Activated naive CD4-positive, alpha-beta T cell treated with anti-CD3 and anti-CD28 coated beads, Interleukin-2, amount 50 U/mL, for 16 hours (primary cell): ENCODE data around the gene POT1.

ENCODE experiments used
- DNase-seq: peaks from one replicate; pipeline ENCODE4 v3.0.0-alpha.2; 2020

Gene POT1

DNA sequence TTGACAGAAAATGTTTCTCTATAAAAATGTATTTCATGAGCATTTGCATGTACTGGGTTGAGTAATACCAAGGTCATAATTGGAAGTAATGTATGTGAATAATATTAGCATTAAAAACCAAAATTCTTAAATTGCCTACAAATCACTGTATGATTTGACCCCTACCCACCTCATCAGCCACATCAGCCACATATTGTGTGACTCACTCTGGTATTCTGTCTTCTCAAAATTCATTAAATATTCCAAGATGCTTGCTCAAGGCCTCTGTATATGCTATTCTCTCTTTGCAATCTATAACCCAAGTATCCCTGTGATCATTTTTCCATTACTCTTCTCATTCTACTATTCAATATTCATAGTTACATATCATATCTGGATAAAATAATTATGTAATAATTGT, 21.4 kb downstream of the POT1 start:
- no peak for DNase-seq

DNA sequence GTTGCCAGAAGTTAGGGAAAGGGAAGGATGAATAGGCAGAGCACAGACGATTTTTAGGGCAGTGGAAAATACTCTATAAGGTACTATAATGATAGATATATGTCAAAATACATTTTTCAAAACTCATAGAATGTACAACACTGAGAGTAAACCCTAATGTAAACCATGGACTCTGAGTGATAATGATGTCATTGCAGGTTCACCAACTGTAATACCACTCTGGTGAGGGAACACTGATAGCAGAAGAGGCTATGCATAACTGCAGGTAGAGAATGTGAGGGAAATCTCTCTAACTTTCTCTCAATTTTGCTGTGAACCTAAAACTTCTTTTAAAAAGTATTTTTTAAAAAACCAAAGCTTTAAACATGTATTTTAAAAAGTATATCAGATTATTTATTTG, 22.1 kb downstream of the POT1 start:
- DNase-seq: no peak

DNA sequence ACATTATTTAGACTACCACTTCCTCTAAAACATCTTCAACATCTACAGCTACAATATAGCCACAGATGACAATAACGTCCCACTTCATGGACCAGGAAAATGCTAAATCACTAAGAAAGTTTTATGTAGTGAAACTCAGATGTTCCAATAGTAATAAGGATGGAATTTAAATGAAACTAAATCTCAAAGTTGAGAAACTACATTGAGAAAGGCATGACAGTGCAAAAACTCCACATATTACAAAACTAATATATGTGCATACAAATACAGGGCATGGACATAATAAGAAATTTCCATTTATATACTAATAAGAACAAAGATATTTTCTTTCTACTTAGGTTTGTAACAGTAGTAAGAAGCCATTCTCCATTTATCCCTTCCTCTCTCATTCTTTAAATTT, 31.1 kb downstream of the POT1 start:
- no peak for DNase-seq

DNA sequence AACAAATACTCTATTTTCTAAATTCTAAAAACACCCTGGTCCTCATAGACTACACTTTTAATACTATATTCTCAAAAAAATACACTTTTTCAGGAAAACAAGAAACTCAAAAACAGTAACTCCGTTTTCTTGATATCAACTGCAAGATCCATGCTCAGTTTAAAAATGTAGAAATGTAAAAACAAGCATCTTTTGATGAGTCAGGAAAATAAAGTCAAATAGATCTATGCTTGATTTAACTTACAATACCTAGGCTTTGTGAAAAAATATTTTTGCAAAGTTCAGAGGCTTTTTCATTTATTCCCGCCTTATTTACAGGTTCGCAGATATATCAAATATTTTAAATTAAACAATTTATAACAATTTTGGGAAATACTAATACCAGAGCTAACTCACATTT, 33.6 kb downstream of the POT1 start:
- DNase-seq: no peak

DNA sequence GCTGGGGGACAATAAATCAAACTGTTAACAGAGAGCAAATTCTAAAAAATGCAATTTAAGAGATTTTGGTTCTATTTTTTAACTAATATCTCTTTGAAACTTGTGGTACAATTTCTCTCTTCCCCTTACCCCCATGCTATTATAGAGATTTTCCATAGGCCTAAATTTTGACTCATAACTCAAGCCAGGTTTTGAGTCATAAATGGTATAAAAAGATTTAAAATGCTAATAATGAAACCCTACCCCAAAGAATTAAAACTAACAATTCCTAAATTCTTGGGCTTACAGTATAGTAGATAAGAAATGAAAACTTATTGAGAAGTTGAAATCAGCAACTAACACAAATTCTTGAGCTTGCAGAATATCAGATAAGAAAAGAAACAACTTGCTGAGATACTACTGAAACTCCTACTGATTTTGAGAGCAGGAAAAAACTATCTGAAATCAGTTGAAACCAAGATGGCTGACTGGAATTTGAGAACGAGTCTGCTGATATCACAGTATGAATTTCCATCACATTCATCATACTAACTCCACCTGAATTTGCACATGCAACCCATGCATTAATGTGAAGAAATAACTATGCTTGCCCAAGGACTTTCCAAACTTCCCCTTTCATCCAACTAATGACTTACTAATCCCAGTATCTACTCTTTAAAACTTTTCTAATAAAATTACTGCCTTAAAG, 36.3 kb downstream of the POT1 start:
- DNase-seq: no peak

DNA sequence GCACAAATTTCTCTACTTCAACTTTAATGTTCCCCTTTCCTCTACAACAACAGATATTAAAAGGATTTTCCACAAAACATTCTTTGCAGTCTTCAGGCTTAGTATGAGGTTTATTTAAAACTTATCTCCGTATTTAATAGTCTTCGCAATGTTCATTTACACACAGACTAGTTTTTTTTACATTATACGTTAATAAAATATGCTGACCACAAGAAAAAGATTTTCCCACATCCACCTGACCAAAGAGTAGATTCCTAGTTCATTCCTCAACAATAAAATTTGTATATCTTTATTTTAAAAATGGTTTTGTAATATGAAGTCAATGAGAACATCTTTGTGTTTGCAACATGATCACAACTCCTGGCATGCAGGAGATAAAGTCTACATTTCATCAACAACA, 42.4 kb downstream of the POT1 start:
- no peak for DNase-seq

DNA sequence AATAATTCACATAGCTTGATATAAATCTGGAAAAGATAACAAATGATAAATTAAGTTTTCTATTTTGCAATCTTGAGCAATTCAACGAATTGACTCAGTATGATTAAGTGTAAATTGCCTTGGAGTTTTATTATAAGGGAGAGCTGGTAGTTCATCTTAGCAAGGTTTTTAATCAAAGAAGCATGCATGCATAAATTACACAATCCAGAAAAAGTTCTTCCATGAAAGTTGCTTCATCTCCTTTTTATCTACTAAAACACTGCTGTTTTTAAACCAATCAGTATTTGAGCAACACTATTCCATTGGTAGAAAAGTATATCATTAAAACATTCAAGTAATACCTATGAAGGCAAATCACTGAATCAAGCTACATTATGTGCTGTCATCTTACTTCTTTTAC, 47.6 kb downstream of the POT1 start:
- DNase-seq: no peak

DNA sequence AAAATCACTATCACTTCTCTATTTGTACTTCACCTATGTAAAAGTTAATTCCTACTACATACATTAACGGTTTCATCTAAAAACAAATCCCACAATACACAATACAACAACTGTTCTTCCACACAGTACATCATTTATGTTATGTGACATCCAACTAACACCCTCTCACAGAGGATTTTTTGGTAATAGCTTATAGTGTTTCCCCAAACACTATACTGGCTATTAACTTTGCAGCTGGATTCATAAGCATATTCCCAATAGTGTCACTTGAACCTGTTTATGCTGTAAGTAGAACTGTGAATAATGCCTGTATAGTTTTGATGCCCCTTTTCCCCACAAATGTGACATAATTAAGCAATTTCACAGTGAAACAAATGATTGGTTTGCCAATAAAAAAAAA, 49.9 kb downstream of the POT1 start:
- DNase-seq: no peak

DNA sequence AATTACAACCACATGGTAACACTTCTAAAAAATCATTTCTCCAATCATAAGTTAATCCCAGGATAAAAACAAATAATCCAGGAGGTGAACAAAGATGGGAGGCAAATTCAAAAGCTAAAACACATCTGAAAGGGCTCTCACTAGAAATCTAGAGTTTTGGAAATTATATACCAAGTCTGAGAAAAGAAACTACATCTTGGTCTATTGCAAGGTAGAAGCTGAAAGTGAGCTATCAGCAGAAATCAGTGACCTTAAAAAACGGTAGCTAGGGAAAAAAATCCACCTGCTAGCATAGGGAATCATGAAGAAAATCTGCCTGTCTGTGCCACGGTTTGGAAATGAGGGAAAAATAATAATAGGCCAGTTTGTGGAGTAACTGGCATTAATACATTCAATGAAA, 50.5 kb downstream of the POT1 start:
- no peak for DNase-seq

DNA sequence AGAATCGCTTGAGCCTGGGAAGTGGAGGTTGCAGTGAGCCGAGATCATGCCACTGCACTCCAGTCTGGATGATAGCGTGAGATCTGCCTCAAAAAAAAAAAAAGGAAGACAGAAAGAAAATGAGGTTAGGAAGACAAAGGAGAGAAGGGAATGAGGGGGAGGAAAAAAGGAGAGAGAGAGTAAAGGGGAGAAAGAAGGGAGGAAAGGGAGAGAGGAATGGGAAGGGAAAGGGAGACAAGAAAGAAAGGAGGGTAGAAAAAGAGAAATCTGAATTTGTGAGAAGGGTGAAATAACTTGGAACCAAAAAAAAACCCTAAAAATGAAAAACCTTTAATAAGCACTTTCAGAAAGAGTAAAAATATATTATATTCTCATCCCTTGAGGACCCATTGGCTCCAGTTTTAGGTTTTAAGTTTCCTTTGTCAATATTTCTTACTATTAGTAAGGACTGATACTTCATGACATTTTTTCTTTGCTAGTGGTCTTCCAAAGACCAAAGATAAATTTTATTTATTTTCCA, 54.9 kb downstream of the POT1 start:
- no peak for DNase-seq

DNA sequence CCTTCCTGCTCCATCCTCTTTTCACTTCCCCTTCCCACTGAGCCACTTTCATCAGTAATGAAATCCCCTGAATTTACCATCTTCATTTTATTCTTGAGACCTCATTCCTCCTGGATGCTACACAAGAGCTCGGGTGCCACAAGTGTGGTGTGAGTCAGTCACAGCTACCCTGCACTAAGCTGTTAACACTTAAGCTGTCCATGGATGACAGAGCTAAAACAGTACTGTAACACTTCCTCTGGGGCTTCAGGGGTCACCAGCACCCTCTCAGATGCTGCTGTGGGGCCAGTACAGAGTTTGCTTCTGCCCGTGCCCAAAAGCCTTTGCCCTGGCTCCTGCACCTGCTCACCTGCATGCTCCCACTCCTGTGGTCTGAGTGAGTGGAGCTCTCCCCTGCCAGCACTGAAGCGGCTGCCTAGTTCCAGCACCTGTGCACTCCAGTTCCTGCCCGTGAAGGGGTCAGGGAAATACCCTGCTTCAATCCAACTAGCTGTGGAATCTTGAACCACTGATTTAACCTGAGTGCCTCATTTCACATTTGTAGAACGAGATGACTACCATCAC, 71.9 kb downstream of the POT1 start:
- DNase-seq: no peak

DNA sequence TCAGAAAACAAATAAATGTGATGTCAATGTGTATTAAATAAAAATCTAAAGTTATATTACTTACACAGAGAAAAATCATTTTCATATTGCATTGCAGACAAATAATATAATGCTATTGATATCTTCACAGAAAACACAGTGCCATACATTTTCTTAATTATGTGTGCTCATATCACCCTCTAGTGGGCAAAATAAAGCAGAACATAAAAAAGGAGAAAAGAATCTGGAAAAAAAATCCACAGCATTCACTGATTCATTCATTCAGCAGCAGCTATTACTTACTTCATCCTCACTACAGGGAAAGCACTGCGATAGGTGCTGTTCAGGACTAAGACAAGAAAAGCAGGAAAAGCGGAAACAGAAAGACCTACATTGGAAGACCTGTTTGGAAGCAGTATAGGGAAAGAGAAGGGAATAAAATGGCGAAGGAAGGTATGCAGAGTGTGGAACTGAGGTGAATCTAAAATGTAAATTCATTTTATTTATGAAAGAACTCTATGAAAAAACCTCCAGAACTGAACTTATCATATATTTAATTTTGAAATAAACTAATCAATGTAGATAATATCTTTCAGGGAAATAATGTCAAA, 73.2 kb downstream of the POT1 start:
- no peak for DNase-seq

DNA sequence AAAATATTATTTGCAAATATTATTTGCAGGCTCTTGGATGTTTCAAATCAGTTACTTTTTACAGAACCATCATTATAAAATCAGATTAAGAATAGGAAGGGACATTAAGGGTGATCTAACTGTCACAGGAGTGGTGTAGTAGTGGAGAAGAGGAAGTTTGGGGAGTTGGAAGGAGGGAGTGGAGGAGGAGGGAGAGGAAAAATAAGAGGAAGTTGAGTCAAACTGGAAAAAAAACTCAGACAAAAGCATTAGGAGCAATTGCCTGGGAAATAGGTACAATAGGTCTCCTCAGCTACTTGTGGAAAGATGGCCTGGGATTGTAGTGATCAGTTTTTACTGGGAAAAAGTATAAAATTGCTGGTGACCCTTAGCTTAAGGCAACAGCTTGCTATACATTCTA, 86.3 kb downstream of the POT1 start:
- DNase-seq: no peak

DNA sequence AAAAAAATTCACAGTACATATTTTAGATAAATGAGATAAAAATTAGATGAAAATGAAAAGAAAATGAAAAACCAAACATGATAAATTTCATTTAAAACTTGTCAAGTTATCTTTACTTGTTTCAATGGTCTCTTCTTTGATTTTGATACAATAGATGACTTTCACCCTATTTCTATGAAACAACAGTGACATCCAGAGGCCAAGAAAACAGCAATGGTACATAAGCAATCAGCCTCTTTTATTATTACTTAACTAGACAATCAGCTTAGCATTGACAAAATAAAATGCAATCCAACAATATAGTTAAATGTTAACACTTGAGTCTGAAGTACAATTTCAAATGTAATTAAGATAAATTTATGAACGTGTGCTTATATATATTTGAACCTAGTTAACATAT, 89.2 kb downstream of the POT1 start:
- DNase-seq: no peak

DNA sequence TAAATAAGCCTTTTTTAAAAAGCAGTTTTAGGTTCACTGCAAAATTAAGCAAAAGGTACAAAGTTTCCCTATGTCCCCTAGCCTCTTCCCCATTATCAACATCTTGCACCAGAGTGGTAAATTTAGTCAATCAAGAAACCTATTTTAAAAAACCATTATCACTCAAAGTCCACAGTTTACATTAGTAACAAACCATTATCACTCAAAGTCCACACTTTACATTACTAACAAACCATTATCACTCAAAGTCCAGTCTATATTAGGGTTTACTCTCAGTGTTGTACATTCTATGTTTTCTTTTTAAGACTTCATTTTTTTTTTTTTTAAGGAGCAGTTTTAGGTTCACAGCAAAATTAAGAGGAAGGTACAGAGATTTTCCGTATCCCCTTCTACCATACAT, 89.9 kb downstream of the POT1 start:
- DNase-seq: no peak

DNA sequence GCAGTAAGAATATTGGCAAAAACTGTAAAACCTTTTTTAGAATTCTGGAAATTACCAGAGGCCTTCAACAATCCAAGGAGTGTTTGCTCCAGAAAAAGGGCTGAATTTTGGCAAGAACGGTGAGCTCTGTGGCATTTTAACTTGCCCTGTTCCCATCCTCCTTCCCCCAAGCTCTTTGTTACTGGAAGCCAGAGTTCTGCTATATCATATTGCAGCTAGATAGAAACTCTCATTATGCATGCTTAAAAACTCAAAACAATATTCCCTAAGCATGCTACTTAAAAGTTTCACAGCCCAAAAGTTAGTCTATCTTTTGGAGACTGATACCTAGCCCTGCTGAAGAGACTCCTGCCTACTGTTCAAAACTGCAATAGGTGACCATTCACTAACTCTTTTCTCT, 93.5 kb downstream of the POT1 start:
- no peak for DNase-seq

DNA sequence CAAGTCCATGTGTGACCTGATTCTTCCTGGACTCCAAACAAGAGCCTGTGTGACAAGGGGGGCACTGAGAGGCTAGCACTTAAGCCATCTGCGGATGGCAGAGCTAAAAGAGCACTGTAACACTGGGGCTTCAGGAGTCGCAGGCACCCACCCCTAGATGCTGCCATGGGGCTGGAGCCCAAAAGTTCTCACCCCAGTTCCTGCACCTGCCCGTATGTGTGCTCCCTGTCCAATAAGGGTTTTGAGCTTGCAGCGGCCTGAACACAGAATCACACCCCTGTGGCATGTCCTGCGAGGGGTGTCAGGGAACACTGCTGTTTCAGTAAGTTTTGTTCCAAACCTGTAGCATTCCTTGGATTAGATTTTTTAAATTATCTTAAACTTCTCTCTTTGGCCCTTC, 110.8 kb downstream of the POT1 start:
- DNase-seq: no peak

DNA sequence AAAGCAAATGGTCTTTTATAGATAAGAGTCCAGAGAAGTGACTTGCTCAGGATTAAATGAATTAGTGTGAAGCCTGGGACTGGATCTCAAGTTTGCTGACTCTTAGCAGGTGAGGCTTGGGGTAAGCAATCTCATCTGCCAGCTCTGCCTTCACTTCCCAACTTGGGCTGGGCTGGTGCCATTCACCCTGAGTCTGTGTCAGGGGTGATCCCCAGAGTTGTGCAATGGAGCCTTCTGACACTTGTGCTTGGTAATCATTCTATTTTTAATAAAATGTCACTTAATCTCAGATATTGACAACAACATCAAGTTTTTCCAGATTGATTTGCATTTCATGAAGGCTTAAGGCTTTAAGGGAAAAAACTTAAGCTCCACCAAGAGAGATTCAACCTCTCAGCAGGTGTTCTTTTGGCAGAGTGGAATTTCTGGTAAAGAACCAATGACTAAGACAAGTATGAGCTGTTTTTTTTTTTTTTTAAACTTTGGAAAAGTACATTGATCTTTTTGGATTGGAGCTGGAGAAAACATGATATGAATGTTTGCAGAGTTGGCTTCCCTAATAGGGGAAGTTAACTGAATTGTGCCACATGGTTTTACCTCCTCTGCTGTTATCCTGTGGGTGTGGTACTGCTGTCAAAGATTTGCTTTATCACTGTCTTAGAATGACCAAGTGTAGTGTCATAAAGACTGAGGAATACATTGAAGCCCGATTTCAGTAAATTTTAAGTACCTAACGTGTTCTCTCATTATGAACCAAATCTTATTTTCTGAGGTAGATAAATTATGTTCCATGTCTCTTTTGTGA, 115.4 kb downstream of the POT1 start:
- DNase-seq: no peak

DNA sequence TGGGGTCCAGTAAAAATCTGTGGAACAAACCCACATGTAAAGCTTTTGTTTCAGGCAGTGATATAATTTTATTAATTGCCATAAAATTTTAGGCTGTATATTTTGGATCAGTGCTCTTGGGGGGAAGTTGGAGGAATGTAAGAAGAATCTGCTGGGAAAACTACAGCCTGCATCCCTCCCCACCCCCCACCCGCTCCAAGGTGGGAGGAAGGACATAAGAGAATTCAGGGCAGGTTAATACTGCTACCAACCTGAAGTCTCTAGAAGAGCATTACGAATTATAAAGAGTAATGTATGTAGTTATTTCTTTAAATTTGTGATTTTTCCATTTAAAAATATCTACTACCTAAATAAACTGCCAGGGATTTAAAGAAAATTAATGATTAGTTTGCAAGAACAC, 116.9 kb downstream of the POT1 start:
- no peak for DNase-seq

DNA sequence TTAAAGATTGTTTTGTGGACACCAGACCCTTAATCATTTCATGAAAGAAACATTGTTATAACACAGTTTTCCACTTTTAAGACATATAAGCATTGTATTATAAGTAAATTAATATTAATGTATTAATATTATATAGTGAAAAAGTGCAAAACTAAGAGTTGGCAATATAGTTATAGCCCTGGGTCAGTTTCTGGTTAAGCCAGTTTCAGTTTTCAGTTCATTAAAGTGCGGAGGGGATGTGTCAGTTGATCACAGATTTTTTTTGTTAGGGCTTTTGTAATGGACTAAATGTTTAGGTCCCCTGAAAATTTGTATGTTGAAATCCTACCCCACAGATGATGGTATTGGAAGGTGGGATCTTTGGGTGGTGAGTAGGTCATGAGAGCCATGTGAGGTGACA, 118.3 kb downstream of the POT1 start:
- no peak for DNase-seq

DNA sequence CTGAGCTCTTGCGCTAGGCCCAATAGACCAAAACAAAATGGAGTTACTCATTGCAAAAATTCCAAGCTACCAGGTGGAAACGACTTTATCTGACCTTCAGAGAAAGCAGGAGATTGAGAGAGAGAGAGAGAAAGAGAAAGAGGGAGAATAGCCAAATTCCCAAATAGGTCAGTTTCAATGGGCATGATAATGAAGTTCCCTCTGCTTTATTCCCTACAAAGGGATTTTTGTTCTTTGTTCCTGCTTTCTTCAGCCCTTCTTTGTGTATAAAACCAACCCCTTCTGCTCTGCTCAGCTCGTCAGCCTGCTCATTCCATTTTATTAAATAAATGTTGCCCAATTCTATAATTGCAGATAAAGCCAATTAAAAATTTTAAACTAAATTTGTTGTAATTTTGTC, 119.0 kb downstream of the POT1 start:
- DNase-seq: no peak

DNA sequence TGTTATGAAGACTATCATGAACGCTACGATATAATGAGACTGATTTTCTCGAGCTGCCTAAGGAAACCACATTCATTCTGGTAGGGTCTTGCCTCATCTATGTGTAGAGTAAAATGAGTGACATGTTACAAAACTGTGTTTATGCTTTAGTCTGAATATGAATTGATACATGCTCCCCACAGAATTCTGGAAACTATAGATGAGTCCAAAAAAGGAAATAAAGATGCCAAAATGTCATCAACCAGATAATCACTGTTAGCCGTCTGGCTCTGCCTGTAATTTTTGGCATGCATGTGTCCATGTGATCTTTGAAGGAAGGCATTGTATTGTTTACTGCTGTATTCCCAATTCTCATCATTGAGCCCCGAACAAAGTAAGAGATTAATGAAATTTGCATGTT, 121.4 kb downstream of the POT1 start:
- no peak for DNase-seq

DNA sequence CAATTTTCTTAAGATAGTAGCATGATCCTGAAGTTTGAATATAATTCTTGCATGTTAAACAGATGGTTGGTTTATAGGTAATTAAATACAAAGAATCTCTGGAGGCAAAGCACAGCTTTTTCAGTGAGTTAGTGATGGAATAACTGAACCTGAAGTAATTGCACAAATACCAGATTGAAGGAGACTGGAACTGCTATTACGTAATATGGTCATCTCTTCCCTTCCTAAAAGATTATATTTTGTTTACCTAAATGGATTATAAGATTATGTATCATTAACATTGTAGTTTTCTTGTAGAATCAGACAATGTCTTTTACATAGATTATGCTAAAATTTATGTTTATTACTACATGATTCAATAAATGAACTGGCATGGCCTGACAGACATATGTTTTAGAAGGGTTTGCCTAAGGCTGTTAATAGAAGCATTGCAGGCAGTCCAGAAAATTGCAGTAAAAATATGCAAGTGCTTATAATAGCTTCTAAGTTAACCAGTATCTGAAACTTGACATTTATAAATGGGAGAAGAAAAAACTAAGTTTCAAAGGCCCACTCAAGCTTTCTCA, 128.2 kb downstream of the POT1 start:
- DNase-seq: no peak

DNA sequence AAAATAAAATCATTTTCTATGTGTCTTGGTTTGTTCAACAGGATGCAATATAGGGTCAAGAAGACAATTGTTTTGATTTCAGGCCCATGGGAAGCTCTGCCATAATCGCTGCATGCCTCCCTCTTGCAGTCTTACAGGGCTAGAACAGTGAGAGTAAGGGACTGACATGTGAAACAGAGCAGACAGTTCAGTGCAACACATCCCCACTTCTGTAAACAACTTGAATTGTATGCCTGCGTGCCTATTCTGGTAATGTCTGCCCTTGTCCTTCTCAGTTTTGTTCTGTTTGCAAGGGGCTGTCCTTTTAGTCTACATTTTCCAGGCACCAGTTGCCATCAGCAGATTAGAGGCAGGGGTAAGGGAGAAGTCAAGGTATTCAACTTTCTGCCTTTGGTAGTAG, 129.2 kb downstream of the POT1 start:
- no peak for DNase-seq
